Measurements from ENCODE around the gene LAMC3. TPM values are rescaled to one million over a fixed set of nuclear protein-coding genes. Genes with fewer than 3 reads are reported as not detected.

The LAMC3 gene
- total and polyA plus RNA-seq, 7 experiments from 2014 or later, result 0.07 to 9.2 (median 3.5) TPM

- no peaks in the 10 kb centered on the region for H3K4me1 ChIP-seq (ENCODE audit: control insufficient read depth in 2 of 2, insufficient read depth in 2 of 2, low read length in 2 of 2)
- peaks cover 0 to 11% (median 5%) of the 10 kb centered on the region in 5 donors for H3K27me3 Mint-ChIP-seq
- no peak overlapping the region for H3K4me3 ChIP-seq (ENCODE audit: low read length)
- H3K9me3 Mint-ChIP-seq, result peaks cover 0 to 1% (median 0%) of the 10 kb centered on the region in 11 donors
- ATAC-seq (no peak), DNase-seq (no peak)
- ChIA-PET POLR2A (no interaction called here), CTCF (interaction anchor here (1.2 kb wide), 1 partner anchor 10 kb away, joined by 3 read pairs; no protein-coding TSS in a partner anchor)
- H3K4me1 Mint-ChIP-seq, result peaks cover 0 to 1% (median 0%) of the 10 kb centered on the region in 7 donors
- no peaks in the 10 kb centered on the region for H3K9me3 ChIP-seq (ENCODE audit: control insufficient read depth in 2 of 3, low read length in 3 of 3)
- no peak overlapping the region for H3K27ac Mint-ChIP-seq
- H3K36me3 ChIP-seq (ENCODE audit: control insufficient read depth in 2 of 3, insufficient read depth in 3 of 3, low read length in 3 of 3), result no peaks in the 10 kb centered on the region
- no peak overlapping the region for H3K4me3 Mint-ChIP-seq
- intact Hi-C loops (cut with micrococcal nuclease), result no loop called here
- H3K27me3 ChIP-seq (ENCODE audit: control insufficient read depth in 2 of 2, insufficient read depth in 2 of 2, low read length in 2 of 2), result no peaks in the 10 kb centered on the region
- H3K36me3 Mint-ChIP-seq, result no peaks in the 10 kb centered on the region
- H3K27ac ChIP-seq (ENCODE audit: low read depth, low read length), result no peak overlapping the region
Measured at GRCh38 chr9:131036529-131037334, 27.8 kb downstream of the LAMC3 start.

DNA sequence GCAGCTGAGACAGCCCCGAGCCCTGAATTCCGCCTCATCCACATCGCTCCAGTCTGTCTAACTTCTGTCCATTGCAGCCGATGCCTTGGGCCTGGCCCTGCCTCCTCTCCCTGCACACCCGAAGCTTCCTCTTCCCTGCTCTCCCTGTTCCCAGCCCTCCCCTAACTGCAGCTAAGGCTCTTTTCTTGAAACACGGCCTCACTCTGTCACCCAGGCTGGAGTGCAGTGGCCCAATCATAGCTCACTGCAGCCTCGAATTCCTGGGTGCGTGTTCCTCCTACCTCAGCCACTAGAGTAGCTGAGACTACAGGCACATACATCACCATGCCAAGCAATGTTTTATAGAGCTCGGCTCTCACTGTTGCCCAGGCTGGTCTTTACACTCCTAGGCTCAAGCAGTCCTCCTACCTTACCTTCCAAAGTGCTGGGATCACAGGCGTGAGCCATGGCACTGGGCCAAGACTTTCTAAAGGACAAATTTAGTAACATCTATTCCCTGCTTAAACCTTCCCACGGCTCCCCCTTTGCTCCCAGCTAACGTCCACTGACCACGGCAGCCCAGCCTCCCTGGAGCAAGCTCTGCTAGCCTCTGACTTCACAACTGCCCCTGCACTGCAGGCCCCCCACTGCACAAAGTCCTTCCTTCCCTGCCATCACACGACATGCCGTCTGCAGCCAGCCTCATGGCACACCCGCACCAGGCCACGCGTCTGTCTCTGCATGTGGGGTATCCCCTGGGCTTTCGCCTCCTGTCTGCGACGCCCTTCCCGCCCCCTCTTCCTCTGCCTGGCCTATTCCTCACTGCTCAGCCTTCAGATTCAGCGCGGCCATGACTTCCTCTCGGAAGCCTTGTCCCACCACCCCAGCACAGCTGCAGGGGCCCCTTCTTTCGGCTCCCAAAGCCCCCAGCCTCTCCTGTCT lies 28.6 kb downstream of the LAMC3 start:
- peaks cover 0 to 1% (median 0%) of the 10 kb centered on the region in 7 donors for H3K4me1 Mint-ChIP-seq
- no peak overlapping the region for H3K4me3 Mint-ChIP-seq
- H3K4me1 ChIP-seq (ENCODE audit: control insufficient read depth in 2 of 2, insufficient read depth in 2 of 2, low read length in 2 of 2), result no peaks in the 10 kb centered on the region
- no peaks in the 10 kb centered on the region for H3K9me3 ChIP-seq (ENCODE audit: control insufficient read depth in 2 of 3, low read length in 3 of 3)
- intact Hi-C loops (cut with micrococcal nuclease), result no loop called here
- no peak for ATAC-seq
- H3K36me3 Mint-ChIP-seq, result no peaks in the 10 kb centered on the region
- no peaks in the 10 kb centered on the region for H3K36me3 ChIP-seq (ENCODE audit: control insufficient read depth in 2 of 3, insufficient read depth in 3 of 3, low read length in 3 of 3)
- POLR2A ChIA-PET, result no interaction called here
- no peaks in the 10 kb centered on the region for H3K27me3 ChIP-seq (ENCODE audit: control insufficient read depth in 2 of 2, insufficient read depth in 2 of 2, low read length in 2 of 2)
- CTCF ChIA-PET, result interaction anchor here (0.8 to 1.2 kb wide), 2 partner anchors 9 to 171 kb away, joined by 3 to 5 read pairs; no protein-coding TSS in a partner anchor
- DNase-seq, result no peak
- peak overlapping the region in 1 of 9 donors; percentile 22 for H3K27ac Mint-ChIP-seq
- no peak overlapping the region for H3K4me3 ChIP-seq (ENCODE audit: low read length)
- peaks cover 0 to 1% (median 0%) of the 10 kb centered on the region in 11 donors for H3K9me3 Mint-ChIP-seq
- H3K27ac ChIP-seq (ENCODE audit: low read depth, low read length), result no peak overlapping the region
- H3K27me3 Mint-ChIP-seq, result peaks cover 0 to 7% (median under 1%) of the 10 kb centered on the region in 5 donors

GRCh38 chr9:131038256-131039128 lies 29.5 kb downstream of the LAMC3 start:
- Histone ChIP-seq H3K27ac (ENCODE audit: low read depth, low read length) (no peak overlapping the region), H3K9me3 (ENCODE audit: control insufficient read depth in 2 of 3, low read length in 3 of 3) (no peaks in the 10 kb centered on the region), H3K4me1 (ENCODE audit: control insufficient read depth in 2 of 2, insufficient read depth in 2 of 2, low read length in 2 of 2) (no peaks in the 10 kb centered on the region), H3K27me3 (ENCODE audit: control insufficient read depth in 2 of 2, insufficient read depth in 2 of 2, low read length in 2 of 2) (no peaks in the 10 kb centered on the region), H3K36me3 (ENCODE audit: control insufficient read depth in 2 of 3, insufficient read depth in 3 of 3, low read length in 3 of 3) (no peaks in the 10 kb centered on the region), H3K4me3 (ENCODE audit: low read length) (no peak overlapping the region)
- H3K4me1 Mint-ChIP-seq, result peaks cover 0 to 5% (median 0%) of the 10 kb centered on the region in 7 donors
- intact Hi-C loops (cut with micrococcal nuclease), result no loop called here
- DNase-seq, result no peak
- ChIA-PET POLR2A (no interaction called here), CTCF (interaction anchor here (0.8 to 1.2 kb wide), 2 partner anchors 8 to 172 kb away, joined by 3 to 5 read pairs; no protein-coding TSS in a partner anchor)
- no peak overlapping the region for H3K4me3 Mint-ChIP-seq
- H3K27me3 Mint-ChIP-seq, result peaks cover 0 to 7% (median 0%) of the 10 kb centered on the region in 5 donors
- H3K36me3 Mint-ChIP-seq, result no peaks in the 10 kb centered on the region
- no peak for ATAC-seq
- peaks cover 0 to 1% (median 0%) of the 10 kb centered on the region in 11 donors for H3K9me3 Mint-ChIP-seq
- no peak overlapping the region for H3K27ac Mint-ChIP-seq

DNA sequence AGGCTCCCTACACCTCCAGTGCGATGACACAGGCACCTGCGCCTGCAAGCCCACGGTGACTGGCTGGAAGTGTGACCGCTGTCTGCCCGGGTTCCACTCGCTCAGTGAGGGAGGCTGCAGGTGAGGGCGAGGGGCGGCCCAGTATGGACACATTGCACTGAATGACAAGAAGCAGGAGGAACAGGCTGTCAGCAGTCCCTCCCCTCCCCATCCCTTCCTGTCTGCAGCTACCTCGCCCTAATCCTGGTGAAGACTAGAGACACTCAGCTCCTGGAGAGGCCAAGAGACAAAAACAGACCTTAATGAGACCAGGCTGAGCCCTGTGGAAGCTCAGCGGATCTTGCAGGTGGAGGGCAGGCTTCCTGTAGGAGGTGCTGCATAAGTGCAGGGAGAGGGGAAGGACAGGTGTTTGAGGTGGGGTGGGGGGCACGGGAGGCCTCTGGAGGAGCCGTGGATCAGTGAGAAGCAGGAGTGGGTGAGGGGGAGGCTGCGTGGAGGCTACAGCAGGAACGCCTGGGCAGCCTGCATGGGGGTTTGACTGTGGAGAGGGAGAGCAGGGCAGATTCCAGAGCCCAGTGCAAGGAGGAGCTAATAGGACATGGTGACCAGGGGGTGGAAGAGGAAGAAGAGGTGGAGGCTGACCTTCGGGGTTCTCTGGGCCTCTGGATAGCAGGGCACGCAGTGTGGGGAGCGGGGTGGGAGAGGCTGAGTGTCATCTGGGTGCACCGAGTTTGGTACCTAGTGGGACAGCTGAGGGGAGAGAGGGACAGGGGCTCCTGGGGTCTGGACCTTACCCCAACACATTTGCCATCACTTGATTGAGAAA lies 30.4 kb downstream of the LAMC3 start:
- Histone ChIP-seq H3K9me3 (ENCODE audit: control insufficient read depth in 2 of 3, low read length in 3 of 3) (no peaks in the 10 kb centered on the region), H3K4me3 (ENCODE audit: low read length) (no peak overlapping the region), H3K4me1 (ENCODE audit: control insufficient read depth in 2 of 2, insufficient read depth in 2 of 2, low read length in 2 of 2) (no peaks in the 10 kb centered on the region), H3K27ac (ENCODE audit: low read depth, low read length) (no peak overlapping the region), H3K36me3 (ENCODE audit: control insufficient read depth in 2 of 3, insufficient read depth in 3 of 3, low read length in 3 of 3) (no peaks in the 10 kb centered on the region), H3K27me3 (ENCODE audit: control insufficient read depth in 2 of 2, insufficient read depth in 2 of 2, low read length in 2 of 2) (no peaks in the 10 kb centered on the region)
- ATAC-seq, result no peak
- peaks cover 0 to 7% (median 0%) of the 10 kb centered on the region in 5 donors for H3K27me3 Mint-ChIP-seq
- no peak overlapping the region for H3K4me3 Mint-ChIP-seq
- H3K9me3 Mint-ChIP-seq, result peaks cover 0 to 1% (median 0%) of the 10 kb centered on the region in 11 donors
- H3K27ac Mint-ChIP-seq, result no peak overlapping the region
- ChIA-PET POLR2A (no interaction called here), CTCF (interaction anchor here (0.8 kb wide), 1 partner anchor 13 kb away, joined by 3 read pairs; no protein-coding TSS in a partner anchor)
- no peaks in the 10 kb centered on the region for H3K36me3 Mint-ChIP-seq
- no peak for DNase-seq
- peaks cover 0 to 6% (median 0%) of the 10 kb centered on the region in 7 donors for H3K4me1 Mint-ChIP-seq
- intact Hi-C loops (cut with micrococcal nuclease), result no loop called here

DNA sequence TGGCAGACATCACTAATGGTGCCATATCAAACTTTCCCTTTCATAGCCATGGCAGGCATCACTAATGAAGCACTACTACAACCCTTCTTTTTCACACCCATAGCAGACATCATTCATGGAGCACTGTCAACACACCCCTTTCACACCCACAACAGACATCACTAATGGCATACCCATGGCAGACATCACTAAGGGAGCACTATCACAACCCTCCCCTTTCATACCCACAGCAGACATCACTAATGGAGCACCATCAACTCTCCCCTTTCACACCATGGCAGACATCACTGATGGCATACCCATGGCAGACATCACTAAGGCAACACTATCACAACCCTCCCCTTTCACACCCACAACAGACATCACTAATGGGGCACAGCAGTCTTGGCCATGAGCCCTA lies 33.7 kb downstream of the LAMC3 start:
- ATAC-seq, result no peak
- POLR2A ChIA-PET, result no interaction called here
- no peak overlapping the region for H3K4me3 Mint-ChIP-seq

More for the DNA sequence above, 33.7 kb downstream of the LAMC3 start:
- Mint-ChIP-seq H3K36me3 (no peaks in the 10 kb centered on the region), H3K4me1 (peaks cover 0 to 18% (median 10%) of the 10 kb centered on the region in 7 donors), H3K9me3 (peaks cover 0 to 1% (median 0%) of the 10 kb centered on the region in 11 donors), H3K27ac (no peak overlapping the region), H3K27me3 (peaks cover 0 to 5% (median 0%) of the 10 kb centered on the region in 5 donors)
- Histone ChIP-seq H3K36me3 (ENCODE audit: control insufficient read depth in 2 of 3, insufficient read depth in 3 of 3, low read length in 3 of 3) (no peaks in the 10 kb centered on the region), H3K4me1 (ENCODE audit: control insufficient read depth in 2 of 2, insufficient read depth in 2 of 2, low read length in 2 of 2) (peaks cover 0 to 6% of the 10 kb centered on the region in 2 donors), H3K9me3 (ENCODE audit: control insufficient read depth in 2 of 3, low read length in 3 of 3) (no peaks in the 10 kb centered on the region), H3K27me3 (ENCODE audit: control insufficient read depth in 2 of 2, insufficient read depth in 2 of 2, low read length in 2 of 2) (no peaks in the 10 kb centered on the region), H3K27ac (ENCODE audit: low read depth, low read length) (no peak overlapping the region), H3K4me3 (ENCODE audit: low read length) (no peak overlapping the region)
- DNase-seq, result no peak
- intact Hi-C loops (cut with micrococcal nuclease), result no loop called here
- CTCF ChIA-PET, result no interaction called here
